Measurements from ENCODE around the gene CCDC191. TPM values are rescaled to one million over a fixed set of nuclear protein-coding genes. Genes with fewer than 3 reads are reported as not detected.

The CCDC191 gene
- total and polyA plus RNA-seq, 9 donors, result 3.1 to 15.0 (median 5.3) TPM

- 81 to 88% (median 83%) methylated on average over 1 of the region's 1 CpG for WGBS, 3 donors
- Histone ChIP-seq H3K4me3 (no peak overlapping the region), H3K36me3 (no peaks in the 10 kb centered on the region), H3K9me3 (no peaks in the 10 kb centered on the region), H3K27me3 (no peaks in the 10 kb centered on the region), H3K27ac (no peak overlapping the region), H3K4me1 (ENCODE audit: insufficient read depth) (no peaks in the 10 kb centered on the region)
- no peak for DNase-seq
- intact Hi-C loops (cut with DNase I), result no loop called here
- no peak for TF ChIP-seq EP300 (IDR thresholded peaks at IDR 0.05)
Measured at GRCh38 chr3:113979916-113980315, 76.4 kb downstream of the CCDC191 start.

GRCh38 chr3:113977822-113978221 lies 78.5 kb downstream of the CCDC191 start:
- WGBS, 3 donors, result 89 to 96% (median 92%) methylated on average over 4 of the region's 4 CpGs
- no peak overlapping the region for H3K27ac ChIP-seq
- TF ChIP-seq CTCF (IDR thresholded peaks at IDR 0.05) (no peak), EP300 (IDR thresholded peaks at IDR 0.05) (no peak), POLR2A (IDR thresholded peaks at IDR 0.05) (no peak)
- H3K4me1 ChIP-seq (ENCODE audit: insufficient read depth), result no peaks in the 10 kb centered on the region
- intact Hi-C loops (cut with DNase I), result no loop called here
- no peak for DNase-seq
- no peak overlapping the region for H3K4me3 ChIP-seq
- H3K9me3 ChIP-seq, result no peaks in the 10 kb centered on the region
- H3K36me3 ChIP-seq, result no peaks in the 10 kb centered on the region
- no peaks in the 10 kb centered on the region for H3K27me3 ChIP-seq

GRCh38 chr3:113968986-113969385 lies 87.3 kb downstream of the CCDC191 start:
- H3K9me3 ChIP-seq, result no peaks in the 10 kb centered on the region
- H3K27me3 ChIP-seq, result no peaks in the 10 kb centered on the region
- no peaks in the 10 kb centered on the region for H3K36me3 ChIP-seq
- no peak overlapping the region for H3K4me3 ChIP-seq
- 45 to 51% (median 49%) methylated on average over 2 of the region's 2 CpGs for WGBS, 3 donors
- intact Hi-C loops (cut with DNase I), result no loop called here
- H3K27ac ChIP-seq, result no peak overlapping the region
- TF ChIP-seq CTCF (IDR thresholded peaks at IDR 0.05) (no peak), POLR2A (IDR thresholded peaks at IDR 0.05) (no peak), EP300 (IDR thresholded peaks at IDR 0.05) (no peak)
- DNase-seq, result no peak
- no peaks in the 10 kb centered on the region for H3K4me1 ChIP-seq (ENCODE audit: insufficient read depth)

- intact Hi-C loops (cut with DNase I), result no loop called here
- no peak for DNase-seq
- Histone ChIP-seq H3K9me3 (no peaks in the 10 kb centered on the region), H3K4me3 (no peak overlapping the region), H3K27me3 (no peaks in the 10 kb centered on the region), H3K4me1 (ENCODE audit: insufficient read depth) (no peaks in the 10 kb centered on the region), H3K36me3 (no peaks in the 10 kb centered on the region), H3K27ac (no peak overlapping the region)
- TF ChIP-seq CTCF (IDR thresholded peaks at IDR 0.05) (no peak), POLR2A (IDR thresholded peaks at IDR 0.05) (no peak), EP300 (IDR thresholded peaks at IDR 0.05) (no peak)
- WGBS, 3 donors, result 72 to 89% (median 73%) methylated on average over 2 of the region's 2 CpGs
Measured at GRCh38 chr3:113966172-113966571, 90.2 kb downstream of the CCDC191 start.

GRCh38 chr3:113963879-113964278 lies 92.4 kb downstream of the CCDC191 start:
- H3K27ac ChIP-seq, result no peak overlapping the region
- 90 to 93% (median 91%) methylated on average over 3 of the region's 3 CpGs for WGBS, 3 donors
- no peaks in the 10 kb centered on the region for H3K27me3 ChIP-seq
- no peaks in the 10 kb centered on the region for H3K36me3 ChIP-seq
- TF ChIP-seq POLR2A (IDR thresholded peaks at IDR 0.05) (no peak), CTCF (IDR thresholded peaks at IDR 0.05) (no peak), EP300 (IDR thresholded peaks at IDR 0.05) (no peak)
- no peak overlapping the region for H3K4me3 ChIP-seq
- intact Hi-C loops (cut with DNase I), result no loop called here
- H3K9me3 ChIP-seq, result no peaks in the 10 kb centered on the region
- no peaks in the 10 kb centered on the region for H3K4me1 ChIP-seq (ENCODE audit: insufficient read depth)
- DNase-seq, result no peak
